Fibroblast of villous mesenchyme (primary cell): ENCODE results near the gene CNIH1. TPM values are rescaled to one million over a fixed set of nuclear protein-coding genes. Genes with fewer than 3 reads are reported as not detected.

Source experiments
- DNase-seq: peaks from one replicate; pipeline ENCODE4 v3.0.0-alpha.2; 2010; ENCODE audit warnings: low read depth
- H3K4me3 ChIP-seq: 2 replicates; pipeline ENCODE4 v1.5.1; 2011; ENCODE audit warnings: low read depth, mild to moderate bottlenecking, low read length
- total RNA-seq: library from RNA; depleted of rRNA; stranded (reverse); fragments of >200 nt; gene quantifications from 2 replicates; pipeline ENCODE4 v1.2.3, GENCODE V29; 2012
- TF ChIP-seq, protein P1 (sequence below): IDR thresholded peaks from 2 replicates; pipeline ENCODE4 v1.5.1; 2012; ENCODE audit warnings: low read depth, mild to moderate bottlenecking, low read length; ENCODE audit not compliant: insufficient read depth

The CNIH1 gene
- total RNA-seq, 1 donor: 94.1 TPM

DNA sequence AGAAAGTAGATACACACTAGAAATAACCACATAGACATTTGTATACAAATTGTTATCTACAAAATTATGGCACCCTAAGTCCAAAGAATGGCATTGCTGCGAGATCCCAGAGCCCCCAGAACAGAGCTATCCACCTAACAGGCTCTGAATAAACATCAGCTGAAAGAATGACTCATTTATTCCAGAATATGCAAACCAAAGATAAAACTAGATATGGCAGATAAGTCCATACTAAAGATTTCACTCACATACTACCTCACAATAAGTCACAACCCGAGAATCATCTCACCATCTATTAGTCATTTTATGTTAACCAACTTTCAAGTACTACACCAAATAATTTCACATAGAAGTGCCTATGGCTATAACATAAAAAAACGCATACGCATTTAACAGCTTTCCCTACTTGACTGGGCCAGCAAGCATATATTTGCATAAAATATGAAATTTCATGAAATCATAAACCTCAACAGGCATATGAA, 5.6 kb downstream of the CNIH1 start:
- DNase-seq: peak; percentile 98
- H3K4me3 ChIP-seq: peak overlapping the region; percentile 15
- TF ChIP-seq, protein P1, sequence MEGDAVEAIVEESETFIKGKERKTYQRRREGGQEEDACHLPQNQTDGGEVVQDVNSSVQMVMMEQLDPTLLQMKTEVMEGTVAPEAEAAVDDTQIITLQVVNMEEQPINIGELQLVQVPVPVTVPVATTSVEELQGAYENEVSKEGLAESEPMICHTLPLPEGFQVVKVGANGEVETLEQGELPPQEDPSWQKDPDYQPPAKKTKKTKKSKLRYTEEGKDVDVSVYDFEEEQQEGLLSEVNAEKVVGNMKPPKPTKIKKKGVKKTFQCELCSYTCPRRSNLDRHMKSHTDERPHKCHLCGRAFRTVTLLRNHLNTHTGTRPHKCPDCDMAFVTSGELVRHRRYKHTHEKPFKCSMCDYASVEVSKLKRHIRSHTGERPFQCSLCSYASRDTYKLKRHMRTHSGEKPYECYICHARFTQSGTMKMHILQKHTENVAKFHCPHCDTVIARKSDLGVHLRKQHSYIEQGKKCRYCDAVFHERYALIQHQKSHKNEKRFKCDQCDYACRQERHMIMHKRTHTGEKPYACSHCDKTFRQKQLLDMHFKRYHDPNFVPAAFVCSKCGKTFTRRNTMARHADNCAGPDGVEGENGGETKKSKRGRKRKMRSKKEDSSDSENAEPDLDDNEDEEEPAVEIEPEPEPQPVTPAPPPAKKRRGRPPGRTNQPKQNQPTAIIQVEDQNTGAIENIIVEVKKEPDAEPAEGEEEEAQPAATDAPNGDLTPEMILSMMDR: no peak

- H3K4me3 ChIP-seq: no peak overlapping the region
- no peak for DNase-seq
- TF ChIP-seq, protein P1: no peak
Observed at GRCh38 chr14:54428527-54428926, 12.6 kb downstream of the CNIH1 start.

DNA sequence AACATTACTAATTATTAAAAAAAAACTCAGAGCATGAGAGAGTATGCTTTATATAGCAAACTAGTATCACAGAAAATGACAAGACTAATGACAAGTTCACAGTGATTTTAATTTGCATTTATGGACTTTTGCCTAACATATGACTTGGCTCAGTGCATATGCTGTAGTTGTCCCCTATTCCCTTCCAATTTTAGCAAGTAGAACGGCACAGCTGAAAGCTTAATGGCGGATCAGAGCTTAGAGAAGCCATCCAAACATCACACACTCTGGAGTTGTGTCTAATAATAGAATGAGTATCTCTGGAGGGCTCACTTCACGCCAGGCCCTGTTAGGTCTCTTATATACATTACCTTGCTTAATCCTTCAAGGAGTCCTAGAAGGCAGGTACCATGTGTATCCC, 13.3 kb downstream of the CNIH1 start:
- DNase-seq: no peak
- TF ChIP-seq, protein P1: no peak
- H3K4me3 ChIP-seq: no peak overlapping the region

DNA sequence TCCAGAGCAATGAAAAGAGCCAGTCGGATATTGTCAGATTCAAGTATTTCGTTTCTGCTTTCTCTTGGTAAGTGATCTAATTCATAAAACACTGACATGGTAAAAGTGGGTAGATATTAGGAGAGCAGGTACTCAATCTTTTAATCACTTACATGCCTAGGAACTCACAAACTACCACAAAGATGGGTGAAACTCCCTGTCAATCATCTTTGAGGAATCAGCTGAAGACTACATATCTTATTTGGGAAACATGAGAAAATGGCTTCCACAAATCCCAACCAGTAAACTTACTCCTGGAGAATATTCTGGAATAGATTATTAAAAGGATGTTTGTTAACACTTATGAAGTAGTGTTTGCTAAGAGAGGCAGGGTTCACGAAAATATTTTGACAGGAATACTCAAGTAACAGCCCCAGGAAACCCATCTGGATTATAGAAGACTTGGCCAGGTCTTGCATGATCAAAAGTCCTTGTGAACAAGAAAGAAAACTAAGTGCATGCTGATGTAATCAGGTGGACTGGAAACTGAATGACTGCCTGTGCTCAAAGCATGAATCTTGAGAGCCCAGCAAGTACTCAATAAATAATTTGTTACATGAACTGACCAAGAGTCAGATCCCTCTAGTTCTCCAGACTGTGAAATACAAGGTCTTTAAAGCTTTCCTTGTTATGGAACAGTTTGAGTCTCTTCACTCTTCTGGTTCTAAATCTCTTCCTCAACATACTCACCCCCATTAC, 15.5 kb downstream of the CNIH1 start:
- H3K4me3 ChIP-seq: no peak overlapping the region
- DNase-seq: peak; percentile 58
- TF ChIP-seq, protein P1: no peak

GRCh38 chr14:54425068-54425467, 16.1 kb downstream of the CNIH1 start:
- TF ChIP-seq, protein P1: no peak
- H3K4me3 ChIP-seq: no peak overlapping the region
- peak; percentile 75 for DNase-seq

DNA sequence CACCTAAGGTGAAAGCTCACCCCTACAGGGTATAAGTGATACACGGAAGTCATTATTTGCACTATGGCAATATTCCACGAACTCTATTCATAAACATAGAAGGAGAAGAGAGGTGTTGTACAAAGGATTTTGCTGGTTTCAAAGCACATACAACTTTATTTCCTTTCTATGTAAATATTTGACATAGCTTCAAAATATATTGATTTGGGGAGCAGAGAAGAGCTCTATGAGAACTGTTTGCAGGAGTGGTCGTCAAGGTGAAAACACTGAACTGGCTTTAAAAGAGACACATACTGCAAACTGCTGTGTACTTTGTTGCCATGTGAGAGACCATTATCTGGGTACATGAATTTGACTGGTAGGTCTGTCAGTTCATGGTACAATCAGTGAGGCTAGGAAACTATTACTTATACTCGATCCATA, 16.7 kb downstream of the CNIH1 start:
- TF ChIP-seq, protein P1: no peak
- no peak for DNase-seq
- H3K4me3 ChIP-seq: no peak overlapping the region
